H1 (cell line): ENCODE measurements around the gene ERN2. TPM values are rescaled to one million over a fixed set of nuclear protein-coding genes. Genes with fewer than 3 reads are reported as not detected.
A peak's percentile ranks its signal among the peaks of the same experiment; 100 is the strongest.

Experiments
- CTCF ChIA-PET: fragments of 300-600 bp; sonication (Branson Sonifier 250); formaldehyde crosslinking; loops from one replicate; lab custom pipeline; 2021; ENCODE audit not compliant: partially characterized antibody; lab: Charles Lee
- POLR2A ChIA-PET: fragments of 300-600 bp; sonication (Branson Sonifier 250); formaldehyde crosslinking; loops from one replicate; lab custom pipeline; 2021; ENCODE audit warnings: inconsistent platforms; ENCODE audit not compliant: partially characterized antibody; lab: Charles Lee
- DNase-seq, 2 experiments: peaks; one replicate each; pipeline versions ENCODE4 v3.0.0 to v3.0.0-alpha.2; 2010 to 2022; ENCODE audit warnings: low spot score in 2 of 2, low read depth in 1 of 2, mixed read lengths in 1 of 2
- FAIRE-seq: peaks from 2 replicates; lab custom pipeline; 2011; peaks lifted over from hg19 to GRCh38; lab: Jason Lieb, UNC
- H2AFZ ChIP-seq: 2 replicates; pipeline ENCODE4 v1.8.1; 2012; ENCODE audit warnings: low read length, inconsistent platforms
- H2AK5ac ChIP-seq: 2 replicates; pipeline ENCODE4 v1.6.1; 2013; ENCODE audit warnings: low read depth, low read length
- H2BK120ac ChIP-seq: replicated peaks from 2 replicates; pipeline ENCODE3; 2013; ENCODE audit warnings: low read depth, low read length, inconsistent platforms
- H2BK12ac ChIP-seq: 2 replicates; pipeline ENCODE4 v1.6.1; 2013; ENCODE audit warnings: low read depth, low read length
- H2BK15ac ChIP-seq: 2 replicates; pipeline ENCODE4 v1.6.1; 2013; ENCODE audit warnings: low read length
- H2BK20ac ChIP-seq: 2 replicates; pipeline ENCODE4 v1.6.1; 2013; ENCODE audit warnings: low read length
- H2BK5ac ChIP-seq: 2 replicates; pipeline ENCODE4 v1.6.1; 2013; ENCODE audit warnings: low read depth, low read length
- H3K14ac ChIP-seq: 2 replicates; pipeline ENCODE4 v1.6.1; 2013; ENCODE audit warnings: inconsistent platforms; ENCODE audit not compliant: insufficient read length
- H3K18ac ChIP-seq: 2 replicates; pipeline ENCODE4 v1.6.1; 2013; ENCODE audit warnings: low read length; ENCODE audit errors: extremely low read depth
- H3K23ac ChIP-seq: 2 replicates; pipeline ENCODE4 v1.6.1; 2013; ENCODE audit warnings: inconsistent platforms; ENCODE audit not compliant: insufficient read length
- H3K23me2 ChIP-seq: 2 replicates; pipeline ENCODE4 v1.6.1; 2013; ENCODE audit warnings: low read depth, low read length
- H3K27ac ChIP-seq: 2 replicates; pipeline ENCODE4 v1.6.1; 2011; ENCODE audit warnings: low read depth, low read length, inconsistent platforms
- H3K27me3 ChIP-seq, 4 experiments: replicated peaks in 1 of 4; 1 replicate in 1 of 4; 2 replicates in 3 of 4; pipeline versions ENCODE4 v1.6.1 to v1.8.1; 2011 to 2013; ENCODE audit warnings: low read length in 3 of 4, mild to moderate bottlenecking in 3 of 4, inconsistent platforms in 2 of 4, mixed read lengths in 2 of 4, moderate library complexity in 1 of 4; ENCODE audit not compliant: control insufficient read depth in 3 of 4, insufficient read depth in 3 of 4; ENCODE audit errors: extremely low read depth in 1 of 4
- H3K36me3 ChIP-seq, 4 experiments: 2 replicates each; pipeline versions ENCODE4 v1.6.1 to v1.8.1; 2011 to 2013; ENCODE audit warnings: mild to moderate bottlenecking in 4 of 4, low read length in 3 of 4, moderate library complexity in 2 of 4, control low read depth in 1 of 4, inconsistent platforms in 1 of 4; ENCODE audit not compliant: insufficient read depth in 4 of 4, control insufficient read depth in 2 of 4
- H3K4ac ChIP-seq: replicated peaks from 2 replicates; pipeline ENCODE3; 2013; ENCODE audit warnings: low read length, low read depth, mixed read lengths, inconsistent platforms; ENCODE audit not compliant: insufficient read length
- H3K4me1 ChIP-seq, 4 experiments: replicated peaks in 1 of 4; 1 replicate in 1 of 4; 2 replicates in 3 of 4; pipeline versions ENCODE4 v1.6.1 to v1.8.1; 2011 to 2013; ENCODE audit warnings: low read length in 3 of 4, inconsistent platforms in 2 of 4, mixed read lengths in 1 of 4; ENCODE audit not compliant: insufficient read depth in 4 of 4, control insufficient read depth in 3 of 4
- H3K4me2 ChIP-seq, 2 experiments: 2 replicates each; pipeline versions ENCODE4 v1.6.1 to v1.8.1; 2011 to 2013; ENCODE audit warnings: low read depth in 2 of 2, low read length in 2 of 2, control low read depth in 1 of 2, inconsistent platforms in 1 of 2, mild to moderate bottlenecking in 1 of 2; ENCODE audit not compliant: insufficient read depth in 1 of 2
- H3K4me3 ChIP-seq, 4 experiments: fragments of 200-600, 300-600 bp in 1 of 4; sonication (generic), shearing (Covaris generic), sonication (Bioruptor Twin) in 1 of 4; 2 replicates each; pipeline versions ENCODE4 v1.5.1 to v1.8.1; 2011 to 2016; ENCODE audit warnings: low read length in 4 of 4, low read depth in 3 of 4, control low read depth in 2 of 4, inconsistent platforms in 2 of 4, mild to moderate bottlenecking in 2 of 4, mixed read lengths in 1 of 4, moderate library complexity in 1 of 4; ENCODE audit not compliant: insufficient read depth in 2 of 4; ENCODE audit errors: extremely low read depth in 1 of 4
- H3K56ac ChIP-seq: replicated peaks from 2 replicates; pipeline ENCODE3; 2013; ENCODE audit warnings: low read depth, mild to moderate bottlenecking, mixed read lengths, low read length, inconsistent platforms; ENCODE audit not compliant: insufficient read length
- H3K79me1 ChIP-seq: 2 replicates; pipeline ENCODE4 v1.6.1; 2013; ENCODE audit warnings: low read depth, low read length, control low read depth
- H3K79me2 ChIP-seq, 2 experiments: 2 replicates each; pipeline versions ENCODE4 v1.6.1 to v1.8.1; 2012 to 2013; ENCODE audit warnings: low read length in 2 of 2, mild to moderate bottlenecking in 2 of 2, inconsistent platforms in 1 of 2; ENCODE audit not compliant: insufficient read depth in 2 of 2, control insufficient read depth in 1 of 2
- H3K9ac ChIP-seq, 4 experiments: replicated peaks in 1 of 4; 1 replicate in 1 of 4; 2 replicates in 3 of 4; pipeline versions ENCODE4 v1.6.1 to v1.8.1; 2011 to 2013; ENCODE audit warnings: low read depth in 3 of 4, low read length in 3 of 4, control low read depth in 2 of 4, mild to moderate bottlenecking in 2 of 4, moderate library complexity in 2 of 4, inconsistent platforms in 1 of 4; ENCODE audit errors: extremely low read depth in 1 of 4
- H3K9me3 ChIP-seq, 2 experiments: 2 replicates each; pipeline versions ENCODE4 v1.6.1 to v1.8.1; 2012 to 2013; ENCODE audit warnings: mild to moderate bottlenecking in 2 of 2, moderate library complexity in 2 of 2, control low read depth in 1 of 2, inconsistent platforms in 1 of 2, low read depth in 1 of 2, low read length in 1 of 2, mixed read lengths in 1 of 2; ENCODE audit not compliant: insufficient read depth in 2 of 2
- H4K20me1 ChIP-seq, 2 experiments: replicated peaks in 1 of 2; 2 replicates each; pipeline versions ENCODE3 to v1.8.1; 2011 to 2013; ENCODE audit warnings: inconsistent platforms in 2 of 2, low read length in 2 of 2, mild to moderate bottlenecking in 1 of 2; ENCODE audit not compliant: insufficient read depth in 2 of 2, control insufficient read depth in 1 of 2
- H4K5ac ChIP-seq: 2 replicates; pipeline ENCODE4 v1.6.1; 2013; ENCODE audit warnings: low read length, low read depth, mixed read lengths, inconsistent platforms; ENCODE audit not compliant: insufficient read length
- H4K8ac ChIP-seq: 2 replicates; pipeline ENCODE4 v1.8.0; 2013; ENCODE audit warnings: mild to moderate bottlenecking, moderate library complexity, low read length, inconsistent platforms; ENCODE audit not compliant: insufficient read depth; ENCODE audit errors: extremely low read depth
- H4K91ac ChIP-seq: replicated peaks from 2 replicates; pipeline ENCODE3; 2013; ENCODE audit warnings: low read length, mixed read lengths, inconsistent platforms; ENCODE audit not compliant: insufficient read length
- JUND ChIP-seq: IDR thresholded peaks from 2 replicates; pipeline ENCODE4 v1.6.1; 2011; ENCODE audit warnings: mild to moderate bottlenecking, improper control_type of control experiment, low read length
- RAD21 ChIP-seq, 2 experiments: IDR thresholded peaks in 1 of 2; conservative IDR thresholded peaks in 1 of 2; 2 replicates each; pipeline ENCODE4 v1.6.1; 2011; ENCODE audit warnings: low read depth in 2 of 2, low read length in 2 of 2, improper control_type of control experiment in 1 of 2, inconsistent platforms in 1 of 2, mild to moderate bottlenecking in 1 of 2, moderate library complexity in 1 of 2
- RXRA ChIP-seq: IDR thresholded peaks from 2 replicates; pipeline ENCODE4 v1.6.1; 2011; ENCODE audit warnings: low read depth, mild to moderate bottlenecking, low read length, moderate library complexity; ENCODE audit not compliant: insufficient read depth
- YY1 ChIP-seq: IDR thresholded peaks from 2 replicates; pipeline ENCODE4 v1.6.1; 2011; ENCODE audit warnings: low read depth, mild to moderate bottlenecking, low read length
- WGBS, 2 experiments: shearing (Covaris generic) in 1 of 2; methylation state at CpG; one replicate each; pipeline versions ENCODE4 v1.1.6 to v1.1.7; 2013 to 2015; ENCODE audit warnings: low lambda C conversion rate in 2 of 2, mixed read lengths in 2 of 2, inconsistent platforms in 1 of 2, low coverage in 1 of 2, missing lambda C conversion rate in 1 of 2; ENCODE audit not compliant: insufficient replicate concordance in 2 of 2, insufficient coverage in 1 of 2, insufficient read length in 1 of 2; ENCODE audit errors: extremely low coverage in 1 of 2, missing lambda C conversion rate in 1 of 2; 5-methylcytosine and 5-hydroxymethylcytosine counted together
- polyA plus RNA-seq, 7 experiments: library from polyadenylated mRNA; depleted of rRNA in 3 of 7; stranded (reverse) in 5 of 7; unstranded in 2 of 7; fragments of >200 nt in 5 of 7; fragments of 200-250 nt in 2 of 7; gene quantifications; 1 replicate in 5 of 7; 2 replicates in 1 of 7; 4 replicates in 1 of 7; pipeline versions ENCODE4 v1.2.1 to v1.2.3, GENCODE V29; 2011 to 2013; ENCODE audit warnings: missing spikeins in 2 of 7, mixed read lengths in 2 of 7
- total RNA-seq: library from RNA; stranded (reverse); fragmentation: NEBNext Ultra II Directional; extraction: Animal tissue kit (Norgen Biotek cat#: 25700); gene quantifications from 2 replicates; pipeline ENCODE4 v1.2.1, GENCODE V29; 2021

Gene ERN2
- total and polyA plus RNA-seq, 2 of the 8 experiments (the other 6 are each of a cell fraction or from before 2014, with no cell fraction given), result 2.4 to 4.4 TPM

- H4K20me1 ChIP-seq, result peaks cover 3 to 14% of the 10 kb centered on the region in 2 experiments
- peak overlapping the region; percentile 96 to 99 (median 98) for H3K4me3 ChIP-seq
- no peak overlapping the region for H2BK15ac ChIP-seq
- H3K79me2 ChIP-seq, result peaks cover 16 to 39% of the 10 kb centered on the region in 2 experiments
- peaks cover 2 to 8% (median 7%) of the 10 kb centered on the region in 4 experiments; a peak in 4 of 7 replicates for H3K4me1 ChIP-seq
- peaks cover 20% of the 10 kb centered on the region for H3K79me1 ChIP-seq
- H4K91ac ChIP-seq, result no peak overlapping the region
- H4K8ac ChIP-seq, result no peak overlapping the region
- H2BK5ac ChIP-seq, result peak overlapping the region; percentile 95
- no peaks in the 10 kb centered on the region for H3K9me3 ChIP-seq
- H3K27me3 ChIP-seq, result no peaks in the 10 kb centered on the region
- H2BK120ac ChIP-seq, result no peak overlapping the region
- H3K4ac ChIP-seq, result no peak overlapping the region
- H3K4me2 ChIP-seq, result peak overlapping the region; percentile 90 to 94
- no peak overlapping the region for H3K14ac ChIP-seq
- H3K27ac ChIP-seq, result no peak overlapping the region
- no peak for DNase-seq
- H2AFZ ChIP-seq, result no peak overlapping the region
- peak overlapping the region in 3 of 4 experiments; percentile 85 to 90 (median 86); a peak in 6 of 7 replicates for H3K9ac ChIP-seq
- no peak overlapping the region for H3K18ac ChIP-seq
- peaks cover 11% of the 10 kb centered on the region; the same call in 1 of the 2 replicates for H3K23me2 ChIP-seq
- peaks cover 27 to 46% (median 33%) of the 10 kb centered on the region in 4 experiments for H3K36me3 ChIP-seq
- H2AK5ac ChIP-seq, result no peak overlapping the region
- TF ChIP-seq JUND (no peak), YY1 (no peak), RAD21 (IDR thresholded peaks at IDR 0.05 in 1 of 2, conservative IDR thresholded peaks at IDR 0.05 in 1 of 2; ENCODE audit: low read depth in 2 of 2, low read length in 2 of 2) (no peak), RXRA (no peak)
- H2BK12ac ChIP-seq, result no peak overlapping the region
- FAIRE-seq, result no peak
- no peak overlapping the region for H4K5ac ChIP-seq
- H2BK20ac ChIP-seq, result no peak overlapping the region
- no peak overlapping the region for H3K23ac ChIP-seq
- ChIA-PET CTCF (interaction anchor here (1.3 to 4.7 kb wide), 3 partner anchors 14 to 180 kb away, joined by 3 to 43 read pairs (median 5); no protein-coding TSS in a partner anchor), POLR2A (interaction anchor here (1.0 to 13.1 kb wide), 9 partner anchors 12 to 171 kb away, joined by 3 to 230 read pairs (median 9); partner anchors contain the start of genes DCTN5, NDUFAB1 and PALB2)
- 41% methylated on average over 6 of the region's 6 CpGs; no CpG with 5 or more reads in 1 of the 2 experiments for WGBS, 2 experiments
- no peak overlapping the region for H3K56ac ChIP-seq
Measured at GRCh38 chr16:23679986-23680336, 33.1 kb downstream of the ERN2 start.
